K562 (cell line): ENCODE results near the gene MAPK13. TPM values are rescaled to one million over a fixed set of nuclear protein-coding genes. Genes with fewer than 3 reads are reported as not detected.

Experiments
- CBX2 ChIP-seq: fragments of 200-600 bp; sonication (generic); IDR thresholded peaks from one replicate; pipeline ENCODE4 v1.6.1; 2012; ENCODE audit warnings: mild to moderate bottlenecking, low read length, inconsistent platforms; ENCODE audit not compliant: insufficient read depth, poor library complexity, severe bottlenecking
- CEBPG ChIP-seq, 3 experiments: fragments of 200-800 bp in 1 of 3; sonication (Bioruptor generic) in 1 of 3; sonication (generic) in 1 of 3; formaldehyde crosslinking in 1 of 3; IDR thresholded peaks in 2 of 3; conservative IDR thresholded peaks in 1 of 3; 2 replicates each; pipeline versions ENCODE4 v1.6.1 to v1.8.0; 2016 to 2022; ENCODE audit warnings: missing compliant biosample characterization in 2 of 3, missing genetic modification characterization in 2 of 3, mild to moderate bottlenecking in 1 of 3, missing genetic modification reagents in 1 of 3
- EP300 ChIP-seq: IDR thresholded peaks from 2 replicates; pipeline ENCODE4 v1.6.1; 2012; ENCODE audit warnings: low read length, improper control_type of control experiment
- EP400 ChIP-seq: fragments of 450-650 bp; IDR thresholded peaks from 2 replicates; pipeline ENCODE4 v1.6.1; 2017; ENCODE audit warnings: antibody characterized with exemption, mild to moderate bottlenecking, moderate library complexity
- ETV6 ChIP-seq, 3 experiments: fragments of 150-350 bp in 1 of 3; sonication (generic) in 1 of 3; formaldehyde crosslinking in 1 of 3; IDR thresholded peaks; 2 replicates each; pipeline versions ENCODE4 v1.6.1 to v1.8.0; 2014 to 2022; ENCODE audit warnings: borderline replicate concordance in 2 of 3, low read depth in 2 of 3, antibody characterized with exemption in 1 of 3, low read length in 1 of 3, mild to moderate bottlenecking in 1 of 3, missing genetic modification reagents in 1 of 3
- FOXA1 ChIP-seq: fragments of 450-650 bp; IDR thresholded peaks from 2 replicates; pipeline ENCODE4 v1.6.1; 2016; ENCODE audit warnings: mild to moderate bottlenecking, borderline replicate concordance
- FOXK1 ChIP-seq: sonication (generic); formaldehyde crosslinking; IDR thresholded peaks from 2 replicates; pipeline ENCODE4 v1.8.0; 2022; ENCODE audit warnings: missing genetic modification reagents, mild to moderate bottlenecking, borderline replicate concordance
- GATAD2A ChIP-seq: fragments of 450-650 bp; IDR thresholded peaks from 2 replicates; pipeline ENCODE4 v1.6.1; 2017
- HEY1 ChIP-seq: fragments of 250-450 bp; sonication (Bioruptor Pico); IDR thresholded peaks from 2 replicates; pipeline ENCODE4 v1.5.0; 2020; ENCODE audit warnings: mild to moderate bottlenecking, moderate library complexity, borderline replicate concordance
- MECOM ChIP-seq: fragments of 250-450 bp; sonication (Bioruptor Pico); IDR thresholded peaks from 2 replicates; pipeline ENCODE4 v1.8.0; 2022; ENCODE audit warnings: inconsistent platforms
- MEF2A ChIP-seq: IDR thresholded peaks from 2 replicates; pipeline ENCODE4 v1.6.1; 2011; ENCODE audit warnings: low read depth, mild to moderate bottlenecking, low read length, moderate library complexity; ENCODE audit not compliant: control insufficient read depth
- NFIC ChIP-seq: fragments of 450-650 bp; IDR thresholded peaks from 2 replicates; pipeline ENCODE4 v1.6.1; 2017; ENCODE audit warnings: mild to moderate bottlenecking, inconsistent platforms
- NFRKB ChIP-seq: fragments of 450-650 bp; IDR thresholded peaks from 2 replicates; pipeline ENCODE4 v1.6.1; 2016; ENCODE audit warnings: low read depth
- NFXL1 ChIP-seq: fragments of 450-650 bp; formaldehyde crosslinking; IDR thresholded peaks from 2 replicates; pipeline ENCODE4 v1.4.0; 2021; ENCODE audit warnings: mild to moderate bottlenecking
- POLR2A ChIP-seq: fragments of 450-650 bp; conservative IDR thresholded peaks from 2 replicates; pipeline ENCODE4 v1.6.1; 2016
- RBM34 ChIP-seq: fragments of 200-400 bp; formaldehyde crosslinking; IDR thresholded peaks from 2 replicates; pipeline ENCODE4 v1.6.1; 2018; ENCODE audit warnings: low read length, borderline replicate concordance; ENCODE audit not compliant: insufficient read depth
- SMAD3 ChIP-seq: fragments of 450-650 bp; formaldehyde crosslinking; conservative IDR thresholded peaks from 2 replicates; pipeline ENCODE4 v1.4.0; 2020; ENCODE audit warnings: mild to moderate bottlenecking
- SOX6 ChIP-seq: fragments of 450-650 bp; IDR thresholded peaks from 2 replicates; pipeline ENCODE4 v1.6.1; 2014; ENCODE audit warnings: mild to moderate bottlenecking
- TRIM25 ChIP-seq: fragments of 450-650 bp; IDR thresholded peaks from 2 replicates; pipeline ENCODE4 v1.7.0; 2016; ENCODE audit warnings: borderline replicate concordance
- XRCC5 ChIP-seq: fragments of 200-400 bp; formaldehyde crosslinking; IDR thresholded peaks from 2 replicates; pipeline ENCODE4 v1.6.1; 2017; ENCODE audit warnings: low read depth, mild to moderate bottlenecking, low read length
- YBX1 ChIP-seq: fragments of 450-650 bp; IDR thresholded peaks from 2 replicates; pipeline ENCODE4 v1.7.1; 2016; ENCODE audit warnings: mild to moderate bottlenecking
- ZBED1 ChIP-seq: IDR thresholded peaks from 2 replicates; pipeline ENCODE4 v1.6.1; 2014
- ZBTB12 ChIP-seq: fragments of 250-450 bp; sonication (Bioruptor Pico); IDR thresholded peaks from 2 replicates; pipeline ENCODE4 v1.4.0; 2020
- ZNF436 ChIP-seq: fragments of 250-450, 450-650 bp; sonication (Bioruptor Pico); formaldehyde crosslinking; IDR thresholded peaks from 2 replicates; pipeline ENCODE4 v1.7.0; 2020; ENCODE audit warnings: mild to moderate bottlenecking
- ZNF449 ChIP-seq: fragments of 250-450 bp; sonication (Bioruptor Pico); IDR thresholded peaks from 2 replicates; pipeline ENCODE4 v1.8.0; 2022; ENCODE audit warnings: moderate library complexity, mild to moderate bottlenecking, inconsistent platforms
- ZNF551 ChIP-seq: fragments of 250-450 bp; sonication (Bioruptor Pico); IDR thresholded peaks from 2 replicates; pipeline ENCODE4 v1.5.0; 2021; ENCODE audit warnings: mild to moderate bottlenecking, moderate library complexity
- polyA plus RNA-seq, 8 experiments: library from polyadenylated mRNA; depleted of rRNA in 4 of 8; stranded (reverse) in 5 of 8; unstranded in 3 of 8; fragments of >200 nt; fragmentation: Nextera tagmentation in 2 of 8; fragmentation: Illumina TruSeq in 1 of 8; extraction: Ambion mirVana in 2 of 8; extraction: Trizol in 1 of 8; gene quantifications; 2 replicates each; pipeline versions ENCODE4 v1.2.1 to v1.2.3, GENCODE V29; 2011 to 2014; ENCODE audit warnings: inconsistent platforms in 1 of 8, missing spikeins in 1 of 8
- total RNA-seq, 7 experiments: library from RNA; depleted of rRNA in 6 of 7; stranded (reverse); fragments of >200 nt in 6 of 7; fragmentation: Illumina TruSeq in 2 of 7; extraction: Trizol in 2 of 7; gene quantifications; 2 replicates each; pipeline versions ENCODE4 v1.2.1 to v1.2.3, GENCODE V29; 2011 to 2021; ENCODE audit warnings: low replicate concordance in 1 of 7

Gene MAPK13
- total and polyA plus RNA-seq, 9 of the 15 experiments (the other 6 are each of a cell fraction or from before 2014, with no cell fraction given): 0.03 to 2.3 (median 0.48) TPM; not detected in 1

GRCh38 chr6:36123270-36124139, 6.8 kb upstream of the MAPK13 start (continued):
- no peak for TF ChIP-seq CEBPG (CRISPR knock-in tag; IDR thresholded peaks at IDR 0.05)
- no peak for TF ChIP-seq CEBPG (tag; conservative IDR thresholded peaks at IDR 0.05 in 1 of 2, IDR thresholded peaks at IDR 0.05 in 1 of 2)
- TF ChIP-seq MEF2A: no peak
- no peak for TF ChIP-seq ZNF449 (CRISPR knock-in tag)
- no peak for TF ChIP-seq FOXK1 (CRISPR knock-in tag)
- no peak for TF ChIP-seq CBX2
- TF ChIP-seq POLR2A: no peak
- TF ChIP-seq TRIM25: no peak
- TF ChIP-seq ZNF436 (CRISPR knock-in tag): no peak
- TF ChIP-seq XRCC5: peak; percentile 85
- TF ChIP-seq SOX6: 0 out of 2 replicates have a peak, but pooled peaks have one; percentile 22
- no peak for TF ChIP-seq SMAD3
- no peak for TF ChIP-seq YBX1
- TF ChIP-seq GATAD2A: no peak
- no peak for TF ChIP-seq EP400
- no peak for TF ChIP-seq NFXL1 (CRISPR knock-in tag)
- no peak for TF ChIP-seq ZBED1
- no peak for TF ChIP-seq FOXA1
- no peak for TF ChIP-seq ZBTB12 (CRISPR knock-in tag)
- no peak for TF ChIP-seq HEY1 (CRISPR knock-in tag)
- TF ChIP-seq EP300: peak; percentile 40; the same call in 1 of the 2 replicates
- TF ChIP-seq RBM34: no peak
- TF ChIP-seq ZNF551 (CRISPR knock-in tag): no peak
- TF ChIP-seq NFIC: no peak
- no peak for TF ChIP-seq MECOM (CRISPR knock-in tag)
- TF ChIP-seq ETV6 (IDR thresholded peaks at IDR 0.05; ENCODE audit: borderline replicate concordance in 1 of 2, low read depth in 2 of 2, low read length in 1 of 2): peak in 1 of 2 experiments; percentile 35; a peak in 1 of 4 replicates
- TF ChIP-seq ETV6 (CRISPR knock-in tag; IDR thresholded peaks at IDR 0.05; ENCODE audit: borderline replicate concordance): no peak
- no peak for TF ChIP-seq NFRKB
